Natural killer cell (primary cell): ENCODE results near the gene PSMF1. TPM values are rescaled to one million over a fixed set of nuclear protein-coding genes. Genes with fewer than 3 reads are reported as not detected.

Source experiments
- ATAC-seq, 3 donors: fragments of 150-1000 bp in 2 of 3; fragments of 200-7000 bp in 1 of 3; cut with Tn5 transposase; 1 replicate in 1 of 3; 2 replicates in 2 of 3; pipeline ENCODE4 v1.10.0; 2021; ENCODE audit warnings: mild to moderate bottlenecking in 2 of 3, moderate library complexity in 2 of 3
- DNase-seq, 2 donors: peaks; one replicate each; pipeline versions ENCODE4 v3.0.0 to v3.0.0-alpha.2; 2013 to 2021; ENCODE audit warnings: mixed read lengths in 1 of 2
- H3K27ac ChIP-seq: one replicate; pipeline ENCODE4 v1.5.1; 2013; ENCODE audit warnings: mild to moderate bottlenecking, low read length
- H3K27me3 ChIP-seq: one replicate; pipeline ENCODE4 v1.6.1; 2013; ENCODE audit warnings: low read length; ENCODE audit not compliant: control insufficient read depth, insufficient read depth
- H3K36me3 ChIP-seq: one replicate; pipeline ENCODE4 v1.6.1; 2013; ENCODE audit warnings: low read length; ENCODE audit not compliant: control insufficient read depth, insufficient read depth
- H3K4me1 ChIP-seq: one replicate; pipeline ENCODE4 v1.6.1; 2013; ENCODE audit warnings: low read length; ENCODE audit not compliant: control insufficient read depth, insufficient read depth
- H3K4me3 ChIP-seq: one replicate; pipeline ENCODE4 v1.5.1; 2013; ENCODE audit warnings: low read length
- H3K9me3 ChIP-seq: one replicate; pipeline ENCODE4 v1.6.1; 2013; ENCODE audit warnings: low read length; ENCODE audit not compliant: control insufficient read depth, insufficient read depth
- H3K27ac Mint-ChIP-seq, 2 donors: one replicate each; pipeline ENCODE4 v1.8.0; 2022; ENCODE audit warnings: mild to moderate bottlenecking in 2 of 2, mixed read lengths in 2 of 2, moderate library complexity in 1 of 2
- H3K27me3 Mint-ChIP-seq, 2 donors: one replicate each; pipeline ENCODE4 v1.8.0; 2022; ENCODE audit warnings: low read depth in 2 of 2, mixed read lengths in 2 of 2
- H3K36me3 Mint-ChIP-seq: one replicate; pipeline ENCODE4 v1.8.0; 2022; ENCODE audit warnings: mixed read lengths
- H3K4me1 Mint-ChIP-seq, 2 donors: one replicate each; pipeline ENCODE4 v1.8.0; 2022; ENCODE audit warnings: mixed read lengths in 2 of 2
- H3K4me3 Mint-ChIP-seq: one replicate; pipeline ENCODE4 v1.8.0; 2022; ENCODE audit warnings: mild to moderate bottlenecking, moderate library complexity, mixed read lengths
- H3K9me3 Mint-ChIP-seq, 2 donors: one replicate each; pipeline ENCODE4 v1.8.0; 2022; ENCODE audit warnings: mixed read lengths in 2 of 2
- WGBS: methylation state at CpG from one replicate; pipeline ENCODE4 v1.1.7; 2013; ENCODE audit warnings: missing lambda C conversion rate; ENCODE audit not compliant: insufficient coverage; 5-methylcytosine and 5-hydroxymethylcytosine counted together
- intact Hi-C: fragments of 100-400 bp; cut with micrococcal nuclease; formaldehyde crosslinking; loops from one replicate; pipeline ENCODE4 v1.14.2; 2022
- total RNA-seq, 4 donors: library from RNA; stranded (reverse); fragments of 120-200 nt in 1 of 4; gene quantifications; one replicate each; pipeline versions ENCODE4 v1.2.3 to v1.2.4, GENCODE V29; 2013 to 2022
- TF ChIP-seq, protein P1 (sequence below): fragments of 200-600 bp; IDR thresholded peaks from one replicate; pipeline ENCODE4 v1.8.0; 2022; ENCODE audit warnings: antibody characterized with exemption

The PSMF1 gene
- total RNA-seq, 3 donors from 2014 or later (not counting 1 experiment from before 2014, with no cell fraction given): 97.1 to 107 (median 101) TPM

DNA sequence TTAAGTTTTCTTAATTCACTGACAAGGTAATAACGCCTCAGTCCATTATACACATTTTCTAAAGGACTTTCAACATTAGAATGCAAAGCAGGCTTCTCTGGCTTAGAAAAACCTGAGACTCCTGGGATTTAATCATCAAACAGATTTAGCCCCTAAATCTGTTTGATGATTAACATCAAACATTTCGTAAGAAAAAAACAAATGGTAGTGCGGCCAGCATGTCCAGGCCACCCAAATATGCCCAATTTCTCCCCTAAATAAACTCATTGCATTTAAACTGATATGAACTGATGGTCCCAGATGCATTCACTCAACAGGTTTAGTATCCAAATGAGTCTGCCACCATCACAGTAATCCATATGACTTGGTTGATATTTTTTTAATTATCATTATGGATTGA, 60.2 kb downstream of the PSMF1 start:
- ATAC-seq: no peak
- Histone ChIP-seq H3K9me3 (no peaks in the 10 kb centered on the region), H3K27ac (no peak overlapping the region), H3K4me1 (no peaks in the 10 kb centered on the region), H3K4me3 (no peak overlapping the region), H3K27me3 (no peaks in the 10 kb centered on the region), H3K36me3 (peaks cover 2% of the 10 kb centered on the region)
- H3K4me1 Mint-ChIP-seq: peaks cover 0 to 5% of the 10 kb centered on the region in 2 donors
- no peak overlapping the region for H3K27ac Mint-ChIP-seq
- H3K36me3 Mint-ChIP-seq: no peaks in the 10 kb centered on the region
- H3K9me3 Mint-ChIP-seq: no peaks in the 10 kb centered on the region
- TF ChIP-seq, protein P1, sequence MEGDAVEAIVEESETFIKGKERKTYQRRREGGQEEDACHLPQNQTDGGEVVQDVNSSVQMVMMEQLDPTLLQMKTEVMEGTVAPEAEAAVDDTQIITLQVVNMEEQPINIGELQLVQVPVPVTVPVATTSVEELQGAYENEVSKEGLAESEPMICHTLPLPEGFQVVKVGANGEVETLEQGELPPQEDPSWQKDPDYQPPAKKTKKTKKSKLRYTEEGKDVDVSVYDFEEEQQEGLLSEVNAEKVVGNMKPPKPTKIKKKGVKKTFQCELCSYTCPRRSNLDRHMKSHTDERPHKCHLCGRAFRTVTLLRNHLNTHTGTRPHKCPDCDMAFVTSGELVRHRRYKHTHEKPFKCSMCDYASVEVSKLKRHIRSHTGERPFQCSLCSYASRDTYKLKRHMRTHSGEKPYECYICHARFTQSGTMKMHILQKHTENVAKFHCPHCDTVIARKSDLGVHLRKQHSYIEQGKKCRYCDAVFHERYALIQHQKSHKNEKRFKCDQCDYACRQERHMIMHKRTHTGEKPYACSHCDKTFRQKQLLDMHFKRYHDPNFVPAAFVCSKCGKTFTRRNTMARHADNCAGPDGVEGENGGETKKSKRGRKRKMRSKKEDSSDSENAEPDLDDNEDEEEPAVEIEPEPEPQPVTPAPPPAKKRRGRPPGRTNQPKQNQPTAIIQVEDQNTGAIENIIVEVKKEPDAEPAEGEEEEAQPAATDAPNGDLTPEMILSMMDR: no peak
- H3K4me3 Mint-ChIP-seq: no peak overlapping the region
- no peak for DNase-seq
- intact Hi-C loops: no loop called here
- H3K27me3 Mint-ChIP-seq: peaks cover 3 to 7% of the 10 kb centered on the region in 2 donors
- WGBS: 95% methylated on average over 3 of the region's 3 CpGs

DNA sequence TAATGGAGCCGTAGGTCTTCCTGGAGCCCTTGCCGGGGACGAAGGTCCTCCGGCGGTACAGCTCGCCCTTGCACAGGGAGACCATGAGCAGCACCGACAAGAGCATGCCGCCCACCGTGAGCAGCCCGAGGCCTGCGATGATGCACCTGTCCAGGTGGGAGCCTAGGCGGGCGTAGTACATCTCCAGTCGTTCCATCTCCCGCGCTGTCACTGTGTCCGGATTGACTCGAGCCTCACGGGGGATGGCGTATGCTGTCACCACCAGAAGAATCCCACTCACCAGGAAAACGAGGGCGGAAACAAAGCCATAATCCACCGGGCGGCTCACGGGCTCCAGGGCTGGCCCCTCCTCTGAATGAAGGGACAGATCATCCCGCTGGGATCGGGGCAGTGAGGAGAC, 62.5 kb downstream of the PSMF1 start:
- H3K27ac ChIP-seq: no peak overlapping the region
- intact Hi-C loops: no loop called here

DNA sequence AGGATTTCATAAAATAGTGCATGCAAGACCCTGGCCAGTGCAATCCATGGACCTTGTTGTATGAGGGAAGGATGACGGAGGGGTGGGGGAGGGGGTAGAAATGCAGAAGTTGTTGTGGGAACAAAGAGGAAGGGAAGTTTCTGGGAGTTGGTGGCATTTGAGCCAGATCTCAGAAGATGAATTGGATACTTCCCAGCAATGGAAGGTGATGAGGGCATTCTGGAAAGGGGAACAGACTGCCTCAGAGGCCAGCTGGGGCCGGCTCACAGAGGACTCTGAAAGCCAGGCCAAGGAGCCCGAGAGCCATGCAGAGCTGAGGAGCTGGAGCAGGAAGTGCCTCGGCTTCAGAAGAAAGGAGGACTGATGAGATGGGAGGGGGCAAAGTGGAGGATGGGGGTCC, 63.7 kb downstream of the PSMF1 start:
- peaks cover 0 to 17% of the 10 kb centered on the region in 2 donors for H3K4me1 Mint-ChIP-seq

More for the DNA sequence above, 62.5 kb downstream of the PSMF1 start:
- Mint-ChIP-seq H3K4me1 (peaks cover 0 to 14% of the 10 kb centered on the region in 2 donors), H3K9me3 (no peaks in the 10 kb centered on the region), H3K36me3 (no peaks in the 10 kb centered on the region), H3K27me3 (peaks cover 16 to 17% of the 10 kb centered on the region in 2 donors), H3K4me3 (no peak overlapping the region), H3K27ac (no peak overlapping the region)
- no peaks in the 10 kb centered on the region for H3K4me1 ChIP-seq
- no peak for ATAC-seq
- no peak for DNase-seq
- peaks cover 2% of the 10 kb centered on the region for H3K36me3 ChIP-seq
- WGBS: 97% methylated on average over 27 of the region's 27 CpGs
- H3K4me3 ChIP-seq: no peak overlapping the region
- TF ChIP-seq, protein P1: no peak
- no peaks in the 10 kb centered on the region for H3K9me3 ChIP-seq
- H3K27me3 ChIP-seq: no peaks in the 10 kb centered on the region

More for the DNA sequence above, 63.7 kb downstream of the PSMF1 start:
- Histone ChIP-seq H3K27ac (no peak overlapping the region), H3K36me3 (no peaks in the 10 kb centered on the region), H3K4me1 (no peaks in the 10 kb centered on the region), H3K9me3 (no peaks in the 10 kb centered on the region), H3K27me3 (no peaks in the 10 kb centered on the region), H3K4me3 (no peak overlapping the region)
- ATAC-seq (no peak), DNase-seq (no peak)
- TF ChIP-seq, protein P1: no peak
- H3K27me3 Mint-ChIP-seq: peaks cover 18 to 21% of the 10 kb centered on the region in 2 donors
- H3K36me3 Mint-ChIP-seq: no peaks in the 10 kb centered on the region
- no peak overlapping the region for H3K27ac Mint-ChIP-seq
- intact Hi-C loops: no loop called here
- WGBS: 59% methylated on average over 4 of the region's 4 CpGs
- H3K4me3 Mint-ChIP-seq: no peak overlapping the region
- no peaks in the 10 kb centered on the region for H3K9me3 Mint-ChIP-seq
